ENCODE data around the gene C9orf153. TPM values are rescaled to one million over a fixed set of nuclear protein-coding genes. Genes with fewer than 3 reads are reported as not detected.

Gene C9orf153
- total RNA-seq, 2 donors from 2014 or later = 0.37 to 0.51 TPM

DNA sequence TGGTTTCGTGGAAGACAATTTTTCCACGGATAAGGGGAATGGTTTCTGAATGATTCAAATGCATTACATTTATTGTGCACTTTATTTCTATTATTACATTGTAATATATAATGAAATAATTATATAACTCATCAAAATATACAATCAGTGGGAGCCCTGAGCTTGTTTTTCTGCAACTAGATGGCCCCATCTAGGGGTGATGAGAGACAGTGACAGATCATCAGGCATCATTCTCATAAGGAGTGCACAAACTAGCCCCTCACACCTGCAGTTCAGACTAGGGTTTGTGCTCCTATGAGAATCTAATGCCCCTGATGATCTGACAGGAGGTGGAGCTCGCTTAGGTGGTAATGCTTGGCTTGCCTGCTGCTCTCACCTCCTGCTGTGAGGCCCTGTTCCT lies 16.5 kb upstream of the C9orf153 start:
- Mint-ChIP-seq H3K9me3 (peaks cover 3% of the 10 kb centered on the region), H3K4me3 (no peak overlapping the region), H3K27me3 (ENCODE audit: insufficient read depth) (no peaks in the 10 kb centered on the region), H3K36me3 (ENCODE audit: low read depth) (peaks cover 28% of the 10 kb centered on the region), H3K27ac (no peak overlapping the region), H3K4me1 (peaks cover 20% of the 10 kb centered on the region)
- TF ChIP-seq, protein P1, sequence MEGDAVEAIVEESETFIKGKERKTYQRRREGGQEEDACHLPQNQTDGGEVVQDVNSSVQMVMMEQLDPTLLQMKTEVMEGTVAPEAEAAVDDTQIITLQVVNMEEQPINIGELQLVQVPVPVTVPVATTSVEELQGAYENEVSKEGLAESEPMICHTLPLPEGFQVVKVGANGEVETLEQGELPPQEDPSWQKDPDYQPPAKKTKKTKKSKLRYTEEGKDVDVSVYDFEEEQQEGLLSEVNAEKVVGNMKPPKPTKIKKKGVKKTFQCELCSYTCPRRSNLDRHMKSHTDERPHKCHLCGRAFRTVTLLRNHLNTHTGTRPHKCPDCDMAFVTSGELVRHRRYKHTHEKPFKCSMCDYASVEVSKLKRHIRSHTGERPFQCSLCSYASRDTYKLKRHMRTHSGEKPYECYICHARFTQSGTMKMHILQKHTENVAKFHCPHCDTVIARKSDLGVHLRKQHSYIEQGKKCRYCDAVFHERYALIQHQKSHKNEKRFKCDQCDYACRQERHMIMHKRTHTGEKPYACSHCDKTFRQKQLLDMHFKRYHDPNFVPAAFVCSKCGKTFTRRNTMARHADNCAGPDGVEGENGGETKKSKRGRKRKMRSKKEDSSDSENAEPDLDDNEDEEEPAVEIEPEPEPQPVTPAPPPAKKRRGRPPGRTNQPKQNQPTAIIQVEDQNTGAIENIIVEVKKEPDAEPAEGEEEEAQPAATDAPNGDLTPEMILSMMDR (conservative IDR thresholded peaks at IDR 0.05) = peak; percentile 74
- WGBS, 2 experiments (ENCODE audit: insufficient coverage in 1 of 2, insufficient read length in 1 of 2) = 86 to 88% methylated on average over 1 to 3 of the region's 3 CpGs
- no peak overlapping the region for H3K4me3 ChIP-seq (ENCODE audit: low read length)
- H3K9me3 ChIP-seq (ENCODE audit: control insufficient read depth, low read length) = peaks cover 6% of the 10 kb centered on the region
- DNase-seq = peak; percentile 46
- peaks cover 35% of the 10 kb centered on the region for H3K36me3 ChIP-seq (ENCODE audit: control insufficient read depth, insufficient read depth, low read length)
- H3K9ac ChIP-seq (ENCODE audit: extremely low read depth, low read length, poor library complexity, severe bottlenecking) = no peak overlapping the region
- H3K27ac ChIP-seq (ENCODE audit: low read depth, low read length) = no peak overlapping the region
- H3K4me1 ChIP-seq (ENCODE audit: control insufficient read depth, insufficient read depth, low read length) = peaks cover 9% of the 10 kb centered on the region
- H3K27me3 ChIP-seq (ENCODE audit: control insufficient read depth, insufficient read depth, low read length, poor library complexity, severe bottlenecking) = no peaks in the 10 kb centered on the region

DNA sequence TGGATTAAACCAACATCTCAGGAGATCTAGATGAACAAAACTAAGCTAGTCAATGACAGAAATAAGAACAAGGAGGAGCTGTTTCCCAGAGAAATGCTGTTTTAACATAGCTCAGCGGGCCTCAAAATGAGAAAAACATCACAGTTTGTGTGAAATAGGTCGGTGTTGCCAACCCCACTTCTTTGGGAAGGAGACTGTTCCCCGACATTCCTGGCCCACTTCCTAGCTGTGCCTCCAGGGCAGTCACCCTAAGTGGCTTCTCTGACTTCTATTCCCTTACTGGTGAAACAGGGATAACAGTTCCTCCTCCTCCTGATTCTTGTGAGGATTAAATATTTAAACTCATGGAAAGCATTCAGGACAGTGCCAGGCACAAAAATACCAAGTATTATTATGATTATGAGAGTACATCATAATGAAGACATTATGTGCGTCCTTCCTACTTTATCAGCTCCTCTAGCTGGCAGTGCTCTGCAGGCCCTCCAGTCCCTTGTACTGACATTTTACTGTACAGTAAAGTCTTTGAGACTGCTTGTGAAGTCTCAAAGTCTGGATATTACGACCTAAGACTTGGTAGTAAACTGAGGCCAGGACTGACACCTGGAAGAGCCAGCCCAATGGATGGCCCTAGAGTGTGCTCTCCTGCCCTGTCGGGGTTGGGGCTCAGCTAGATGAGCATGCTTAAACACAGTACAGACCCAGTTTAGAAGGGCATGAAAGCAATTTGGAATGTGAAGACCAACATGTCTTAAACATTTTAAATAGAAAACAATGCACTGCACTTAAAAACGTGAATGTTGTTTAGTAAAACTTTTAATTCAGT lies 15.6 kb upstream of the C9orf153 start:
- peaks cover 9% of the 10 kb centered on the region for H3K4me1 ChIP-seq (ENCODE audit: control insufficient read depth, insufficient read depth, low read length)
- no peak for DNase-seq
- Mint-ChIP-seq H3K27ac (no peak overlapping the region), H3K4me3 (no peak overlapping the region), H3K9me3 (peaks cover 3% of the 10 kb centered on the region), H3K27me3 (ENCODE audit: insufficient read depth) (no peaks in the 10 kb centered on the region), H3K36me3 (ENCODE audit: low read depth) (peaks cover 28% of the 10 kb centered on the region), H3K4me1 (peaks cover 13% of the 10 kb centered on the region)
- no peak overlapping the region for H3K4me3 ChIP-seq (ENCODE audit: low read length)
- no peaks in the 10 kb centered on the region for H3K27me3 ChIP-seq (ENCODE audit: control insufficient read depth, insufficient read depth, low read length, poor library complexity, severe bottlenecking)
- peaks cover 35% of the 10 kb centered on the region for H3K36me3 ChIP-seq (ENCODE audit: control insufficient read depth, insufficient read depth, low read length)
- TF ChIP-seq, protein P1 (conservative IDR thresholded peaks at IDR 0.05) = peak; percentile 40
- H3K27ac ChIP-seq (ENCODE audit: low read depth, low read length) = no peak overlapping the region
- H3K9me3 ChIP-seq (ENCODE audit: control insufficient read depth, low read length) = peaks cover 6% of the 10 kb centered on the region
- WGBS, 2 experiments (ENCODE audit: insufficient coverage in 1 of 2, insufficient read length in 1 of 2) = 94 to 97% methylated on average over 4 to 6 of the region's 7 CpGs
- no peak overlapping the region for H3K9ac ChIP-seq (ENCODE audit: extremely low read depth, low read length, poor library complexity, severe bottlenecking)

DNA sequence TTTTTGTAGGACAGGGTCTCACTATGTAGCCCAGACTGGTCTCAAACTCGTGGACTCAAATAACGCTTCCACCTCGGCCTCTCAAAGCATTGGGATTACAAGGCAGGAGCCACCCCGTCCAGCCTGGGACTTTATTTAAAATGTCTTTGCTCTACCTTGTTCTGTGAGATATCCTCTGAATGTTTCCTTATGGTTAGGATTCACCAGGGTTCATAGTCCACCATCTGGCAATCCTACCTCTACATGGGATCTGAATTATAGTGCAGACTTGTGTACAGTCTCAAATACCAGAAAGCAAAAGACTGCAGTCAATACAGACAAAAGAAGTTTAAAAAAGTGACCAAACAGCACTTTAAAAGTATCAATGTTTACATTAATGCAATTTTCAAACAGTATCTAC lies 12.8 kb upstream of the C9orf153 start:
- no peak overlapping the region for H3K4me3 ChIP-seq (ENCODE audit: low read length)
- no peak for DNase-seq
- Mint-ChIP-seq H3K4me1 (peaks cover 6% of the 10 kb centered on the region), H3K27ac (no peak overlapping the region), H3K36me3 (ENCODE audit: low read depth) (peaks cover 37% of the 10 kb centered on the region), H3K9me3 (peaks cover 6% of the 10 kb centered on the region), H3K27me3 (ENCODE audit: insufficient read depth) (no peaks in the 10 kb centered on the region), H3K4me3 (no peak overlapping the region)
- 93 to 94% methylated on average over 4 of the region's 4 CpGs for WGBS, 2 experiments (ENCODE audit: insufficient coverage in 1 of 2, insufficient read length in 1 of 2)
- H3K9me3 ChIP-seq (ENCODE audit: control insufficient read depth, low read length) = peaks cover 6% of the 10 kb centered on the region
- H3K4me1 ChIP-seq (ENCODE audit: control insufficient read depth, insufficient read depth, low read length) = no peaks in the 10 kb centered on the region
- H3K36me3 ChIP-seq (ENCODE audit: control insufficient read depth, insufficient read depth, low read length) = peaks cover 33% of the 10 kb centered on the region
- no peak overlapping the region for H3K27ac ChIP-seq (ENCODE audit: low read depth, low read length)
- no peaks in the 10 kb centered on the region for H3K27me3 ChIP-seq (ENCODE audit: control insufficient read depth, insufficient read depth, low read length, poor library complexity, severe bottlenecking)
- TF ChIP-seq, protein P1 (conservative IDR thresholded peaks at IDR 0.05) = no peak
- H3K9ac ChIP-seq (ENCODE audit: extremely low read depth, low read length, poor library complexity, severe bottlenecking) = no peak overlapping the region

All from endodermal cell (in vitro differentiated cells).